ENCODE data around the gene IQSEC1.
A peak's percentile ranks its signal among the peaks of the same experiment; 100 is the strongest.

The IQSEC1 gene

GRCh38 chr3:12954180-12954579, 119.0 kb downstream of the IQSEC1 start:
- Histone ChIP-seq H3K36me3 (ENCODE audit: control insufficient read depth, insufficient read depth, low read length) (no peaks in the 10 kb centered on the region), H3K4me3 (ENCODE audit: extremely low read depth, insufficient read depth, low read length, poor library complexity, severe bottlenecking) (no peak overlapping the region), H3K4me1 (ENCODE audit: control insufficient read depth, insufficient read depth, low read length, poor library complexity, severe bottlenecking) (peaks cover 11% of the 10 kb centered on the region), H3K27ac (ENCODE audit: low read depth, low read length, severe bottlenecking) (no peak overlapping the region), H3K9me3 (ENCODE audit: control insufficient read depth, low read length) (no peaks in the 10 kb centered on the region)
- WGBS, 2 experiments (ENCODE audit: insufficient coverage in 2 of 2): 85 to 96% methylated on average over 2 to 3 of the region's 6 CpGs

- H3K9me3 ChIP-seq (ENCODE audit: control insufficient read depth, low read length): no peaks in the 10 kb centered on the region
- no peak overlapping the region for H3K4me3 ChIP-seq (ENCODE audit: extremely low read depth, insufficient read depth, low read length, poor library complexity, severe bottlenecking)
- WGBS, 2 experiments (ENCODE audit: insufficient coverage in 2 of 2): 95 to 98% methylated on average over 21 of the region's 26 CpGs
- H3K4me1 ChIP-seq (ENCODE audit: control insufficient read depth, insufficient read depth, low read length, poor library complexity, severe bottlenecking): peaks cover 11% of the 10 kb centered on the region
- H3K27ac ChIP-seq (ENCODE audit: low read depth, low read length, severe bottlenecking): no peak overlapping the region
- no peaks in the 10 kb centered on the region for H3K36me3 ChIP-seq (ENCODE audit: control insufficient read depth, insufficient read depth, low read length)
These were observed 119.8 kb downstream of the IQSEC1 start for GRCh38 chr3:12953201-12953995.

GRCh38 chr3:12952343-12953200, 120.7 kb downstream of the IQSEC1 start:
- H3K4me1 ChIP-seq (ENCODE audit: control insufficient read depth, insufficient read depth, low read length, poor library complexity, severe bottlenecking): peaks cover 11% of the 10 kb centered on the region
- H3K9me3 ChIP-seq (ENCODE audit: control insufficient read depth, low read length): no peaks in the 10 kb centered on the region
- H3K27ac ChIP-seq (ENCODE audit: low read depth, low read length, severe bottlenecking): no peak overlapping the region
- H3K36me3 ChIP-seq (ENCODE audit: control insufficient read depth, insufficient read depth, low read length): no peaks in the 10 kb centered on the region
- H3K4me3 ChIP-seq (ENCODE audit: extremely low read depth, insufficient read depth, low read length, poor library complexity, severe bottlenecking): no peak overlapping the region
- 76 to 94% methylated on average over 4 to 11 of the region's 14 CpGs for WGBS, 2 experiments (ENCODE audit: insufficient coverage in 2 of 2)

GRCh38 chr3:12948891-12949711, 124.1 kb downstream of the IQSEC1 start:
- no peaks in the 10 kb centered on the region for H3K9me3 ChIP-seq (ENCODE audit: control insufficient read depth, low read length)
- H3K27ac ChIP-seq (ENCODE audit: low read depth, low read length, severe bottlenecking): no peak overlapping the region
- H3K4me3 ChIP-seq (ENCODE audit: extremely low read depth, insufficient read depth, low read length, poor library complexity, severe bottlenecking): no peak overlapping the region
- 94 to 98% methylated on average over 8 to 9 of the region's 10 CpGs for WGBS, 2 experiments (ENCODE audit: insufficient coverage in 2 of 2)
- H3K36me3 ChIP-seq (ENCODE audit: control insufficient read depth, insufficient read depth, low read length): no peaks in the 10 kb centered on the region
- H3K4me1 ChIP-seq (ENCODE audit: control insufficient read depth, insufficient read depth, low read length, poor library complexity, severe bottlenecking): peaks cover 14% of the 10 kb centered on the region

GRCh38 chr3:12948371-12948770, 124.9 kb downstream of the IQSEC1 start:
- Histone ChIP-seq H3K36me3 (ENCODE audit: control insufficient read depth, insufficient read depth, low read length) (no peaks in the 10 kb centered on the region), H3K4me3 (ENCODE audit: extremely low read depth, insufficient read depth, low read length, poor library complexity, severe bottlenecking) (no peak overlapping the region), H3K9me3 (ENCODE audit: control insufficient read depth, low read length) (no peaks in the 10 kb centered on the region), H3K4me1 (ENCODE audit: control insufficient read depth, insufficient read depth, low read length, poor library complexity, severe bottlenecking) (peaks cover 10% of the 10 kb centered on the region), H3K27ac (ENCODE audit: low read depth, low read length, severe bottlenecking) (no peak overlapping the region)
- 86 to 93% methylated on average over 4 of the region's 7 CpGs for WGBS, 2 experiments (ENCODE audit: insufficient coverage in 2 of 2)

GRCh38 chr3:12947504-12948369, 125.5 kb downstream of the IQSEC1 start:
- 93 to 97% methylated on average over 4 to 6 of the region's 7 CpGs for WGBS, 2 experiments (ENCODE audit: insufficient coverage in 2 of 2)
- no peak overlapping the region for H3K27ac ChIP-seq (ENCODE audit: low read depth, low read length, severe bottlenecking)

GRCh38 chr3:12946649-12947316, 126.4 kb downstream of the IQSEC1 start:
- 92 to 97% methylated on average over 8 of the region's 8 CpGs for WGBS, 2 experiments (ENCODE audit: insufficient coverage in 2 of 2)
- Histone ChIP-seq H3K9me3 (ENCODE audit: control insufficient read depth, low read length) (no peaks in the 10 kb centered on the region), H3K4me3 (ENCODE audit: extremely low read depth, insufficient read depth, low read length, poor library complexity, severe bottlenecking) (no peak overlapping the region), H3K36me3 (ENCODE audit: control insufficient read depth, insufficient read depth, low read length) (no peaks in the 10 kb centered on the region), H3K27ac (ENCODE audit: low read depth, low read length, severe bottlenecking) (no peak overlapping the region), H3K4me1 (ENCODE audit: control insufficient read depth, insufficient read depth, low read length, poor library complexity, severe bottlenecking) (peaks cover 10% of the 10 kb centered on the region)

More at GRCh38 chr3:12947504-12948369, 125.5 kb downstream of the IQSEC1 start:
- H3K4me1 ChIP-seq (ENCODE audit: control insufficient read depth, insufficient read depth, low read length, poor library complexity, severe bottlenecking): peaks cover 10% of the 10 kb centered on the region
- no peaks in the 10 kb centered on the region for H3K36me3 ChIP-seq (ENCODE audit: control insufficient read depth, insufficient read depth, low read length)
- no peak overlapping the region for H3K4me3 ChIP-seq (ENCODE audit: extremely low read depth, insufficient read depth, low read length, poor library complexity, severe bottlenecking)
- H3K9me3 ChIP-seq (ENCODE audit: control insufficient read depth, low read length): no peaks in the 10 kb centered on the region

- H3K4me3 ChIP-seq (ENCODE audit: extremely low read depth, insufficient read depth, low read length, poor library complexity, severe bottlenecking): no peak overlapping the region
- 95 to 96% methylated on average over 3 to 6 of the region's 6 CpGs for WGBS, 2 experiments (ENCODE audit: insufficient coverage in 2 of 2)
- no peaks in the 10 kb centered on the region for H3K9me3 ChIP-seq (ENCODE audit: control insufficient read depth, low read length)
- H3K4me1 ChIP-seq (ENCODE audit: control insufficient read depth, insufficient read depth, low read length, poor library complexity, severe bottlenecking): peaks cover 10% of the 10 kb centered on the region
- no peak overlapping the region for H3K27ac ChIP-seq (ENCODE audit: low read depth, low read length, severe bottlenecking)
- H3K36me3 ChIP-seq (ENCODE audit: control insufficient read depth, insufficient read depth, low read length): peaks cover under 1% of the 10 kb centered on the region
These were observed 127.0 kb downstream of the IQSEC1 start for GRCh38 chr3:12946251-12946648.

- 69 to 72% methylated on average over 4 to 6 of the region's 6 CpGs for WGBS, 2 experiments (ENCODE audit: insufficient coverage in 2 of 2)
- peaks cover 10% of the 10 kb centered on the region for H3K4me1 ChIP-seq (ENCODE audit: control insufficient read depth, insufficient read depth, low read length, poor library complexity, severe bottlenecking)
- H3K4me3 ChIP-seq (ENCODE audit: extremely low read depth, insufficient read depth, low read length, poor library complexity, severe bottlenecking): no peak overlapping the region
- peaks cover 11% of the 10 kb centered on the region for H3K36me3 ChIP-seq (ENCODE audit: control insufficient read depth, insufficient read depth, low read length)
- peak overlapping the region; percentile 57 for H3K27ac ChIP-seq (ENCODE audit: low read depth, low read length, severe bottlenecking)
- H3K9me3 ChIP-seq (ENCODE audit: control insufficient read depth, low read length): no peaks in the 10 kb centered on the region
These were observed 128.4 kb downstream of the IQSEC1 start for GRCh38 chr3:12944849-12945248.
